ENCODE measurements around the gene PPFIBP1.
"Not testable (repeated sequence)": the region's sequence is repeated elsewhere in the genome, so short reads cannot be mapped to it uniquely, and the experiment has no call there.

PPFIBP1 gene

GRCh38 chr12:27593266-27593665 lies 69.3 kb downstream of the PPFIBP1 start:
- TF ChIP-seq, protein P1, sequence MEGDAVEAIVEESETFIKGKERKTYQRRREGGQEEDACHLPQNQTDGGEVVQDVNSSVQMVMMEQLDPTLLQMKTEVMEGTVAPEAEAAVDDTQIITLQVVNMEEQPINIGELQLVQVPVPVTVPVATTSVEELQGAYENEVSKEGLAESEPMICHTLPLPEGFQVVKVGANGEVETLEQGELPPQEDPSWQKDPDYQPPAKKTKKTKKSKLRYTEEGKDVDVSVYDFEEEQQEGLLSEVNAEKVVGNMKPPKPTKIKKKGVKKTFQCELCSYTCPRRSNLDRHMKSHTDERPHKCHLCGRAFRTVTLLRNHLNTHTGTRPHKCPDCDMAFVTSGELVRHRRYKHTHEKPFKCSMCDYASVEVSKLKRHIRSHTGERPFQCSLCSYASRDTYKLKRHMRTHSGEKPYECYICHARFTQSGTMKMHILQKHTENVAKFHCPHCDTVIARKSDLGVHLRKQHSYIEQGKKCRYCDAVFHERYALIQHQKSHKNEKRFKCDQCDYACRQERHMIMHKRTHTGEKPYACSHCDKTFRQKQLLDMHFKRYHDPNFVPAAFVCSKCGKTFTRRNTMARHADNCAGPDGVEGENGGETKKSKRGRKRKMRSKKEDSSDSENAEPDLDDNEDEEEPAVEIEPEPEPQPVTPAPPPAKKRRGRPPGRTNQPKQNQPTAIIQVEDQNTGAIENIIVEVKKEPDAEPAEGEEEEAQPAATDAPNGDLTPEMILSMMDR (IDR thresholded peaks at IDR 0.05; ENCODE audit: insufficient read depth, missing control alignments), result no peak
- no peak for DNase-seq (ENCODE audit: insufficient read length, low spot score)
- no peak for FAIRE-seq

DNA sequence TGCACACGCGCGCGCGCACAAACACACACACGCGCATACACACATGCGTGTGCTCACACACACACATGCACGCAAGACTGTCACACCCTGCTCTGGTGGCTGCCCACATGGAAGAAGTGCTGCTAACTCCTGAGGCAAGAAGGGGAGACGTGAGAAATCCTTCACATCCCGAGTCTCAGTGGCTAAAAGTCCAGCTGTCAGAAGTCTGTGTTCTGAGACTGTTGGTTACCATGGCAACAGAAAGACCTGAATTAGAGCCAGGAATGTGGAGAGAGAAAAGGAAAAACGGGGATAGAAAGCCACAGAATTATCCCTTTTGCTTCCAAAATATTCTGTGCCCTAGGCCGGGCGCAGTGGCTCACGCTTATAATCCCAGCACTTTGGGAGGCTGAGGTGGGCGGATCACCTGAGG lies 71.2 kb downstream of the PPFIBP1 start:
- TF ChIP-seq, protein P1 (IDR thresholded peaks at IDR 0.05; ENCODE audit: insufficient read depth, missing control alignments), result no peak
- FAIRE-seq, result no peak
- no peak for DNase-seq (ENCODE audit: insufficient read length, low spot score)

GRCh38 chr12:27598866-27599265 lies 74.9 kb downstream of the PPFIBP1 start:
- DNase-seq (ENCODE audit: insufficient read length, low spot score), result not testable (repeated sequence)

GRCh38 chr12:27601056-27601828 lies 77.2 kb downstream of the PPFIBP1 start:
- not testable (repeated sequence) for FAIRE-seq; DNase-seq (ENCODE audit: insufficient read length, low spot score)

More at GRCh38 chr12:27598866-27599265, 74.9 kb downstream of the PPFIBP1 start:
- not testable (repeated sequence) for FAIRE-seq

DNA sequence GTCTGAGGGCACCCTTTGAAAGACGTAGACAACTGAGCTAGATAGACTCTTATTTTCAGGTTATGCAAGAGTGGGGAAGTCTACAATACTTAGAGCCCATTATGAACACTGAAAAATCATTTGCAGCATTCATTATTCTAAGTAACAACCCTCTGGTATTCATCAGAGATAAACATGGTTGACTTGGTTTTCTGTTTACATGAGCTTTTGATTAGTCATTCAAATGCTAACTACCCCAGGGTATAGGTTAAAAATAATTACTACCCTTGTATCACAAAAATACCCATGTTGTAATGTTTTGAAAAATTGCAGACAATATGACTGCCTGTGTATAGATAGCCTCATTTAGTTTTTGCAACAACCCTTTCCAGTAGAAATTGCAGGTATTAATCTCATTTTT lies 78.5 kb downstream of the PPFIBP1 start:
- DNase-seq (ENCODE audit: insufficient read length, low spot score) (no peak), FAIRE-seq (no peak)

GRCh38 chr12:27604431-27604830 lies 80.4 kb downstream of the PPFIBP1 start:
- FAIRE-seq (no peak), DNase-seq (ENCODE audit: insufficient read length, low spot score) (no peak)
- TF ChIP-seq, protein P1 (IDR thresholded peaks at IDR 0.05; ENCODE audit: insufficient read depth, missing control alignments), result no peak

More for the DNA sequence above, 78.5 kb downstream of the PPFIBP1 start:
- TF ChIP-seq, protein P1 (IDR thresholded peaks at IDR 0.05; ENCODE audit: insufficient read depth, missing control alignments), result no peak

DNA sequence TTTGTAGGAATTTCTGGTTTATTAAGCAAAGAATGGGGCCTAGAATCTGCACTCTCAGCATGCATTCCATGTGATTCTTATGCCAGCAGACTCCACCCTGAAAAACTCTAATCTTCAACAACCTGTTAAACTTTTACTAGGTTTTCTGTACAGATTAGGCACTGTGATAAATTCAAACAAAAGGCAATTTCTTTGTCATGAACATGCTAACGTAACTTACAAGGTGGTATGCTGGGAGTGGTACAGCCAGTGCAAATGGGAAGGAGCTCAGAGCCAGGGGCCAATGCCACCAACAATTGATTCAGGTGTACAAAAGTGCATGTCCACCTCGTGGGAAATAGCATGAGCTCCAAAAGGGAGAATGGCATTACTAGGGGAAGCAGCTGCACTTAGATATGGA lies 83.0 kb downstream of the PPFIBP1 start:
- no peak for DNase-seq (ENCODE audit: insufficient read length, low spot score)
- FAIRE-seq, result no peak
- TF ChIP-seq, protein P1 (IDR thresholded peaks at IDR 0.05; ENCODE audit: insufficient read depth, missing control alignments), result no peak

- DNase-seq (ENCODE audit: insufficient read length, low spot score) (no peak), FAIRE-seq (no peak)
- TF ChIP-seq, protein P1 (IDR thresholded peaks at IDR 0.05; ENCODE audit: insufficient read depth, missing control alignments), result no peak
Measured at GRCh38 chr12:27607591-27607990, 83.6 kb downstream of the PPFIBP1 start.
